Colonic mucosa (tissue), 4 donors: ENCODE measurements around the gene CARD8. TPM values are rescaled to one million over a fixed set of nuclear protein-coding genes. Genes with fewer than 3 reads are reported as not detected.
"Not testable (repeated sequence)": the region's sequence is repeated elsewhere in the genome, so short reads cannot be mapped to it uniquely, and the experiment has no call there.

Experiments used
- DNase-seq: peaks from one replicate; pipeline ENCODE4 v3.0.0-alpha.2; 2020
- H3K27ac ChIP-seq: fragments of 200-600 bp; one replicate; pipeline ENCODE4 v1.8.0; 2021
- H3K27me3 ChIP-seq: fragments of 200-600 bp; one replicate; pipeline ENCODE4 v1.8.0; 2021
- H3K36me3 ChIP-seq: fragments of 200-600 bp; one replicate; pipeline ENCODE4 v1.8.0; 2021
- H3K4me1 ChIP-seq: fragments of 200-600 bp; one replicate; pipeline ENCODE4 v1.8.0; 2021; ENCODE audit warnings: mild to moderate bottlenecking
- H3K4me3 ChIP-seq: fragments of 200-600 bp; one replicate; pipeline ENCODE4 v1.8.0; 2021
- H3K9ac ChIP-seq, 2 donors: one replicate each; pipeline ENCODE4 v1.7.0; 2013; ENCODE audit warnings: control low read depth in 2 of 2, low read depth in 2 of 2, low read length in 2 of 2
- H3K9me3 ChIP-seq: fragments of 200-600 bp; one replicate; pipeline ENCODE4 v1.8.0; 2021
- intact Hi-C: fragments of 100-400 bp; cut with DNase I; formaldehyde crosslinking; loops from one replicate; pipeline ENCODE4 v1.14.1; 2022
- total RNA-seq, 2 donors: library from RNA; stranded (reverse); fragmentation: NEBNext Ultra II Directional in 1 of 2; extraction: Animal tissue kit (Norgen Biotek cat#: 25700) in 1 of 2; gene quantifications; one replicate each; pipeline ENCODE4 v1.2.1, GENCODE V29; 2021
- TF ChIP-seq, protein P1 (sequence below): fragments of 200-600 bp; IDR thresholded peaks from one replicate; pipeline ENCODE4 v1.8.0; 2022; ENCODE audit warnings: antibody characterized with exemption, mild to moderate bottlenecking
- donor health status: healthy.
- donor health status: DM: no; HTN: no; CAD: no.
- donor health status: DM: no; HTN: no; CAD: no.

The CARD8 gene
- total RNA-seq, 2 donors from 2014 or later, result 17.9 to 20.3 TPM

GRCh38 chr19:48274173-48274572, 18.5 kb upstream of the CARD8 start:
- no peaks in the 10 kb centered on the region for H3K9me3 ChIP-seq
- TF ChIP-seq, protein P1, sequence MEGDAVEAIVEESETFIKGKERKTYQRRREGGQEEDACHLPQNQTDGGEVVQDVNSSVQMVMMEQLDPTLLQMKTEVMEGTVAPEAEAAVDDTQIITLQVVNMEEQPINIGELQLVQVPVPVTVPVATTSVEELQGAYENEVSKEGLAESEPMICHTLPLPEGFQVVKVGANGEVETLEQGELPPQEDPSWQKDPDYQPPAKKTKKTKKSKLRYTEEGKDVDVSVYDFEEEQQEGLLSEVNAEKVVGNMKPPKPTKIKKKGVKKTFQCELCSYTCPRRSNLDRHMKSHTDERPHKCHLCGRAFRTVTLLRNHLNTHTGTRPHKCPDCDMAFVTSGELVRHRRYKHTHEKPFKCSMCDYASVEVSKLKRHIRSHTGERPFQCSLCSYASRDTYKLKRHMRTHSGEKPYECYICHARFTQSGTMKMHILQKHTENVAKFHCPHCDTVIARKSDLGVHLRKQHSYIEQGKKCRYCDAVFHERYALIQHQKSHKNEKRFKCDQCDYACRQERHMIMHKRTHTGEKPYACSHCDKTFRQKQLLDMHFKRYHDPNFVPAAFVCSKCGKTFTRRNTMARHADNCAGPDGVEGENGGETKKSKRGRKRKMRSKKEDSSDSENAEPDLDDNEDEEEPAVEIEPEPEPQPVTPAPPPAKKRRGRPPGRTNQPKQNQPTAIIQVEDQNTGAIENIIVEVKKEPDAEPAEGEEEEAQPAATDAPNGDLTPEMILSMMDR, result no peak
- no peaks in the 10 kb centered on the region for H3K4me1 ChIP-seq
- no peak overlapping the region for H3K9ac ChIP-seq
- no peak overlapping the region for H3K4me3 ChIP-seq
- no peak overlapping the region for H3K27ac ChIP-seq
- intact Hi-C loops, result no loop called here
- no peak for DNase-seq
- H3K27me3 ChIP-seq, result no peaks in the 10 kb centered on the region
- H3K36me3 ChIP-seq, result no peaks in the 10 kb centered on the region

- TF ChIP-seq, protein P1, result no peak
- peak; percentile 32 for DNase-seq
- Histone ChIP-seq H3K27ac (no peak overlapping the region), H3K4me3 (peak overlapping the region; percentile 36), H3K9ac (peak overlapping the region in 1 of 2 donors; percentile 26), H3K9me3 (no peaks in the 10 kb centered on the region), H3K4me1 (no peaks in the 10 kb centered on the region), H3K27me3 (no peaks in the 10 kb centered on the region), H3K36me3 (no peaks in the 10 kb centered on the region)
- intact Hi-C loops, result no loop called here
Observed at GRCh38 chr19:48271531-48272151, 15.9 kb upstream of the CARD8 start.

DNA sequence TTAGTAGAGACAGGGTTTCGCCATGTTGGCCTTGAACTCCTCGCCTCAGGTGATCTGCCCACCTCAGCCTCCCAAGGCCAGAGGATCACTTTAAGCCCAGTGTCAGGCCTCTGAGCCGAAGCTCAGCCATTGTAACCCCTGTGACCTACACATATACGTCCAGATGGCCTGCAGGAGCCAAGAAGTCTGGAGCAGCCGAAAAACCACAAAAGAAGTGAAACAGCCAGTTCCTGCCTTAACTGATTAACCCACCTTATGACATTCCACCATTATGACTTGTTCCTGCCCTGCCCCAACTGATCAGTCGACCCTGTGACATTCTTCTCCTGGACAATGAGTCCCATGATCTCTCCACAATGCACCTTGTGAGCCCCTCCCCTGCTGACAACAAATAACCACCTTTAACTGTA, 13.9 kb upstream of the CARD8 start:
- not testable (repeated sequence) for H3K27ac ChIP-seq, H3K9ac ChIP-seq, H3K4me1 ChIP-seq, H3K4me3 ChIP-seq, H3K27me3 ChIP-seq, DNase-seq, H3K36me3 ChIP-seq, H3K9me3 ChIP-seq
- intact Hi-C loops, result loop anchor here (10.0 kb wide), 1 partner anchor 75 kb away; no protein-coding TSS in a partner anchor

GRCh38 chr19:48265326-48265725, 9.6 kb upstream of the CARD8 start:
- H3K9me3 ChIP-seq, H3K4me3 ChIP-seq, H3K36me3 ChIP-seq, H3K4me1 ChIP-seq, H3K27ac ChIP-seq, DNase-seq, H3K27me3 ChIP-seq, H3K9ac ChIP-seq: not testable (repeated sequence)
- intact Hi-C loops, result loop anchor here (10.0 kb wide), 1 partner anchor 79 kb away; no protein-coding TSS in a partner anchor

DNA sequence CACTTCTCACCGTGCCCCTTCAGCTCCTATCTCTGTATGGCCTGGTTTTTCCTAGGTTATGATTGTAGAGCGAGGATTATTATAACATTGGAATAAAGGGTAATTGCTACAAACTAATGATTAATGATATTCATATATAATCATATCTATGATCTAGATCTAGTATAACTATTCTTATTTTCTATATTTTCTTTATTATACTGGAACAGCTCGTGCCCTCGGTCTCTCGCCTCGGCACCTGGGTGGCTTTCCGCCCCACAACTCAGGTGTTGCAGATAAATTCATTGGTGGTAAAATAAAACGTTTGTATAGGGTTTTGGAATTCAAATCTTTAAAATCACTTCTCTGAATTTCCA, 4.6 kb upstream of the CARD8 start:
- not testable (repeated sequence) for H3K4me1 ChIP-seq, H3K27me3 ChIP-seq, H3K36me3 ChIP-seq, H3K9ac ChIP-seq, DNase-seq, H3K9me3 ChIP-seq
- peak overlapping the region; percentile 67 for H3K27ac ChIP-seq
- peak overlapping the region; percentile 49 for H3K4me3 ChIP-seq
- intact Hi-C loops, result loop anchor here (5.0 to 10.0 kb wide), 2 partner anchors 84 to 153 kb away; no protein-coding TSS in a partner anchor

GRCh38 chr19:48258992-48259391, 3.3 kb upstream of the CARD8 start:
- H3K9me3 ChIP-seq, H3K4me1 ChIP-seq, H3K9ac ChIP-seq, H3K27me3 ChIP-seq, H3K4me3 ChIP-seq, H3K36me3 ChIP-seq, DNase-seq, intact Hi-C loops: not testable (repeated sequence)
- H3K27ac ChIP-seq, result peak overlapping the region; percentile 67

DNA sequence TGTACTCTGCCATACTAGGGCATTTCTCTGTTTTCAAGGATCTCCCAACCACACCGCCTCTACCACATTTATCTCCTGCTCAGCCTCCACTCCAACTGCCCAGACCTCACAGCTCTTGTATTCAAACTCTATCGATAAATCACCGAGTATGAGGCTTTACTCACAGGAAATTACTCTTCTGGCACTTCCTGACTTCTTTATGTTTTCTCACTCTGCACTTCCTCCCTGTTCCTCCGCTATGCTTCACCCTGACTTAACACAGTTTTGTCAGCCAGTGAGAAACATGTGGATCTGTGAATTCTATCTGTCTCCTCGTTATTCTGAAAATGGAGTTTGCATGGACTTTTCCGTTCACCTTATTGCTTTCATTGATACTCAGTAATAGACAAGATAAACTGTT, 2.6 kb upstream of the CARD8 start:
- H3K4me3 ChIP-seq, result no peak overlapping the region
- peak overlapping the region; percentile 57 for H3K27ac ChIP-seq

More for the DNA sequence above, 2.6 kb upstream of the CARD8 start:
- intact Hi-C loops, result no loop called here
- H3K27me3 ChIP-seq, result no peaks in the 10 kb centered on the region
- TF ChIP-seq, protein P1, result no peak
- DNase-seq, result no peak
- H3K4me1 ChIP-seq, result peaks cover 6% of the 10 kb centered on the region
- H3K9me3 ChIP-seq, result no peaks in the 10 kb centered on the region
- H3K9ac ChIP-seq, result peak overlapping the region in 1 of 2 donors; percentile 35
- H3K36me3 ChIP-seq, result no peaks in the 10 kb centered on the region
